GM18502 (cell line): ENCODE results near the gene RPH3AL.

Source experiments
- ATAC-seq: cut with Tn5 transposase; IDR thresholded peaks from one replicate; pipeline ENCODE4 v1.9.1; 2021; ENCODE audit warnings: mild to moderate bottlenecking; ENCODE audit not compliant: unreplicated experiment, poor library complexity

Gene RPH3AL

DNA sequence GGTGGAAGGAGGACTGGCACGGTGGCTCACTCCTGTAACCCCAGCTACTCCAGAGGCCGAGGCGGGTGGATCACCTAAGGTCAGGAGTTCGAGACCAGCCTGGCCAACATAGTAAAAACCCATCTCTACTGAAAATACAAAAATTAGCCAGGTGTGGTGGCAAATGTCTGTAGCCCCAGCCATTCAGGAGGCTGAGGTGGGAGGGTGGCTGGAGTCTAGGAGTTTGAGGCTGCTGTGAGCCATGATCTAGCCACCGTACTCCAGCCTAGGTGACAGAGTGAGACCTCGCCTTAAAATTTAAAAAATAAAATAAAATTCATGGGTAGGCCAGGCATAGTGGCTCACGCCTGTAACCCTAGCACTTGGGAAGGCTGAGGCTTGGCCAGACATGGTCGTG is 1.2 kb upstream of the RPH3AL start:
- no peak for ATAC-seq

DNA sequence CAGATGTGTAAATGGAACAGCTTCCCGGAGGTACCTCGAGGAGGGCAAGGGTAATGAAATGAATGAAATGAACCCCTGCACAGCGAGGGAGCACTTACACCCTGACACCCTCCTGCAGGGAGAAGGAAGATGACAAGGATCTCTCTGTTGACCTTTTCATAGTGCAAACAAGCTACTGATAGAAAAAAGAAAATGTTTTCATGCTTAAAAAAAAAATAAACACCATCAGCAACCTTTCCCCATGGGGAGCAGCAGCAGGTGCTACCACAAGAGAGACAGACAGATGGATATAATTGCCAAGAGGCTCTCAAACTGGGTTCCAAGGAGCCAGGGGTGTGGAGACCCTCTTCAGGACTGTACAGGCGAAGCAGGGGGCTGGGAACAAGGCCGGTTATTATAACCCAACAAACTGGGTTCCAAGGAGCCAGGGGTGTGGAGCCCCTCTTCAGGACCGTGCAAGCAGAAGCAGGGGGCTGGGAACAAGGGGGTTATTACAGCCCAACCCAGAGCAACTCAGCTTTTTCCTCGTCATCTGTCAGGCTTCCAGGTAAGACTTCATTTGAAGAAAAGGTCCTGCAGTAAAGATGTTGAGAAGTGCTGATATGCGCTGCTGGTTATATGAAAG is 718 bp upstream of the RPH3AL start:
- ATAC-seq: no peak

DNA sequence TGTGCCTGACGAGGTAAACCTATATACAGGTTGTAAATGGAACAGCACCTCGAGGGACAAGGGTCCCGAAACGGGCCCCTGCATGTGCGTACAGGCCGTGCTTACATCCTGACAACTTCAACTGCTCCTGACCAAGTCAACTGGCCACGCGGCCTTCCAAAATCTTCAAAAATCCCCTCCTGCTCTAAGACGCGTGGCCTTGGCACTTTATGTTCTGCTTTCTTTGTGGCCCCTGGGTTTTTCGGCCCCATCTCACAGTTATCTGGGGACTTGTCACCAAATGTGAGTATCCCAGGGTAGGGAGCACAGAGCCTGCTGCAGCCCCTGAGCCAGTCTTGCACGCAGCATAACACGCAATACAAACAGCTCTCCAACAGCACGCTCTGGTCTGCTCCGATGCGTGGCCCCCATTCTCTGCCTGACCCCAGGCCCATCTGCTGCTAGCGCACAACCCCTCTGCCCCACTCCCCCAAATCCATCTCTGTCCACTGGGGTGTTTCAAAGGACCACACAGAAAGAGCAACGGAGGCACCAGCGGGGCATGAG is 659 bp downstream of the RPH3AL start:
- no peak for ATAC-seq

DNA sequence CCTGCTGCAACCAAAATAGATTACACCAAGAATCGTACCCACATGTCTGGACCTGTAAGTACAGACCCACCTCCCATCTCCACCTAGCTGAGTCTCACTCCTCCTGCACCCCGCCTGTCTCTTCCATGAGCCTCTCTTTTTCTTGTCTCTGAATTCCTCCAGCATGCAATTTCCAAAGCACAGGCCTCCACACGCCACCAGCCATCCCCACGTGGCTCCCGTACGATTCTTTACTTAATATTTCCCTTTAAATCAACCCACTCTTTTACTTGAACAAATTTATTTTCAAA is 1.2 kb downstream of the RPH3AL start:
- no peak for ATAC-seq

DNA sequence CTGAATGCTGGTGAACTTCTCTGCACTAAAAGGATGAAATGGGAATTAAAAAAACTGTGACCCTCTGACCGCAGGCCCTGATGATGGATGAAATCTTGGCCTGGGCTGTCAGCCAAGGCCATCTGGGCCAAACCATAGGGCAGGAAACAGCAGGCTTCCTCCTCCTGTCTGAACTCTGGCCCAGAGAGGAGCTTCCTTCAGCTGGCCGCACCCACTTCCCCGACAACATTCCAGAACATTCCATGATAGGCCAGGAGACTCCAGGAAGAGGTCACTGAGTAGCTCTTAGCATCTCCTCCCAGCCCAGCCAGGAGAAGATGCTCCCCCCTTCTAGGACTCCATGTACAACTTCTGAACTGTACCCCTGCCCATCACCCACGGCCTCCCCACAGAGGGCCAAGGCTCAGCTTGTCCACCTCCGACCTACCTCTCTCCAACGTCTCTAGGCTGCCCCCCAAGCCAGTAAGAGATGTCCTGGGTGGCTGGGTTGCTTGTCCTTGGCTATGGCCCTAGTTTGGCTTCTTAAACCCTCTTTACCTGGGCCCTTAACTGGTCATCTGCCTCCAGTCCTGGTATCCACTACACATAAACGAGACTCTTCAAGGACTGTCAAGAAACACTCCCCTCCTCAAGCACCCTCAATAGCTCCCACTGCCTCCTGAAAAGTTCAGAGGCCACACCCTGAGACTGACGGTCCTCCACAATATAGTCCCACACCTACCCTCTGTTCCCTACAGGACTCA is 1.7 kb downstream of the RPH3AL start:
- ATAC-seq: no peak

DNA sequence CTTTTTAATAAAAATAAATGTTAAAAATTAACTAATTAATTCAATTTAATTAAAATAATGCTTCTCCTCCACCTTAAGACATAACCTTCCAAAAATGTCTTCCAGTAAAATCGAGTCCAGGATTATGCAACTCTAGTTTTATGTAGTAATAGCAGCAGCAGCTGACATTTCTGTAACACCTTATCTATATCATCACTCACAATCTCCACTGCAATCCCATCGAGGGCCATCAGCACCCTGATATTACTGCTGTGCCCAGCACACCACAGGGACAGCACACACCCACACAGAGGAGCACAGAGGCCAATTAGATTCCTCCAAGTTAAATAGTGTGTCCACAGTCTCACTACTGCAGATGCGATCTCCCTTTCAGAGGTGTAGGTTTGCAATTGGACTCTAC is 2.9 kb downstream of the RPH3AL start:
- no peak for ATAC-seq

DNA sequence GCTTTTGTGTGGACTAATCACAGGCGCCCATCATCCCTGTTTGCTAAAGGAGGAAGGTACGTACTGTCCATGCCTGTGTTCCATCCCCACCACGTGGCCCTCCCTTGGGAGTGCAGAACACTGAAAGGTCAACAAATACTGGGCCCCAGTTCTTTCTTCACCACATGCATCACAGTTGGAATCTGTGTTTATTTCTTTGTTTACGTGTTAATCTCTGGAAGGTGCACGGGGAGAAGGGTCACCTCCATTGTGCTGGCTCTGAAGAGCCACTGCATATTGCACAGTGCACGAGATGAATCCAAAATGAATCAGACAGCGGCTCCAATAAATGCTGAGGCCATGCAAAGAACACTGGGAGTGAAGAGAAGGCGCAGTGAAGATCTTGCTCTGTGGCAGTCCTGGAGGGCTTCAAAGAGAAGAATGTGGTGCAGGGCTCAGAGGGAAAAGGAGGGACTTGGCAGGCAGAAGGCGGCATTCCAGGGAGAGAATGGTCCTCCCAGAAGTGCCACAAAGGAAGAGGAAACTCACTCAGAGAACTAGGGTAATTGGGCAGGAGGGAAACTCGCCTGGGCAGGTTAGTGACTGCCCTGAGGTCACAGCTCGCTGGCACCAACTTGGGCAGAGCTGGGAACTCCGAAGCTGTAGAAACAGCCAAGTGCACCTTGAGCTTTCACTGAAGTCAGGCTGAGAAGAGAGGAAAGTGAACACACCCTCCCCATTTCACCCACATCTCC is 3.7 kb downstream of the RPH3AL start:
- ATAC-seq: no peak

DNA sequence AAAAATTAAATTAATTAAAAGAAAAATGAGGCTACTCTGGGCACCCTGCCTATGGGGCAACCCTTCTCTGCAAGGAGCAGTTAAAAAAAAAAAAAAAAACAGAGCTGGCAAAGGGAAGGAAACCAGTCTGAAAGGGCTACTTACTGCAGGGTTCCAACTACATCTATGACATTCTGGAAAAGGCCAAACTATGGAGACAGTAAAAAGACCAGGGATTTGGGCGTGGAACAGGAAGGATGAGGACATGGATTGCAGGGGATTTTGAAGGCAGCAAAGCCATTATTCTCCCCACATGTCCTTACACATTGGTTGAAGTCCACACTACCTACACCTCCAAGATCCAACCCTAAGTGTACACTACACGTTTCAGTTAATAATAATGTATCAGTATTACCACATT is 4.6 kb downstream of the RPH3AL start:
- no peak for ATAC-seq

DNA sequence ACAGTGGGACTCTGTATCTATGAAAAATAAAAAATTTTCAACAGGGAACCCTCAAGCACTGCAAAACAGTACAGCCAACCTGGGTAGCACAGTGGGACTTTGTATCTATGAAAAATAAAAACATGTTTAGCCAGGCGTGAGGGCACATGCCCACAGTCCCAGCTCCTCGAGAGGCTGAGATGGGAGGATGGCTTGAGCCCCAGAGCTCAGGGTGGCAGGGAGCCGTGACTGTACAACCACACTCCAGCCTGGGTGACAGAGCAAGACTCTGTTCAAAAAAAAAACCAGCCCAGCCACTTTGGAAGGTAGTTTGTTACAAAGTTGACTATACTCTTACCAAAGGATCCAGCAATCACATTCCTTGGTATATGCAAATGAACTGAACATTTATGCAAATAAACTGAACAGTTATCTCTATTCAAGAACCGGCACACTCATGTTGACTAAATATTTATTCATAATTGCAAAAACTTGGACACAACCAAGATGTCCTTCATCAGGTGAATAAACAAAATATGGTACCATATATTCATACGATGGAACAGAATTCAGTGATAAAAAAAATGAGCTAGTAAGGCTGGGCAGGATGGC is 5.2 kb downstream of the RPH3AL start:
- ATAC-seq: no peak

DNA sequence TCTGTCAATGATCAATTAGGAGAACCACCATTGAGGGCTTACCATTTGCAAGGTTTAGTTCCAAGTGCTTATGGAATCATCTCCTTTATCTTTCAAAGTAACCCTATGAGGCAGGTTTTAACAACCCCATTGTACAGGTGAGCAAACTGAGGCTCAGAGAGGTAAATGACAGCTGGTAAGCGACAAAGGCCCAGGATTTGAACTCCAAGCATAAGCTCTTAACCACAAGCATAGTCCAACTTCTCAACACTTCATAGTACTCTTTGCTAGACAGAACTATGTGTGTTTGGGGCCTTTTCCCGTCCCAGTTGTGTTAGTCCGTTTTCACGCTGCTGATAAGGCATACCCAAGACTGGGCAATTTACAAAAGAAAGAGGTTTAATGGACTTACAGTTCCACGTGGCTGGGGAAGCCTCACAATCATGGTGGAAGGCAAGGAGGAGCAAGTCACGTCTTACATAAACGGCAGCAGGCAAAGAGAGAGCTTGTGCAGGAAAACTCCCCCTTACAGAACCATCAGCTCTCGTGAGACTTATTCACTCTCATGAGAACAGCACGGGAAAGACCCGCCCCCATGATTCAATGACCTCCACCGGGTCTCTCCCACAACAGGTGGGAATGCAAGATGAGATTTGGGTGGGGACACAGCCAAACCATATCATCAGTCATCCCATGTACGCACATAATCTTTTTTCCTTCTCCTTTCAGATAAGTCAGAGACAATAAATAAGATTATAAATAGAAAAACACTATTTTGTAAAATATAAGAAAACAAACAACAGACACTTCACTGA is 6.4 kb downstream of the RPH3AL start:
- ATAC-seq: no peak

DNA sequence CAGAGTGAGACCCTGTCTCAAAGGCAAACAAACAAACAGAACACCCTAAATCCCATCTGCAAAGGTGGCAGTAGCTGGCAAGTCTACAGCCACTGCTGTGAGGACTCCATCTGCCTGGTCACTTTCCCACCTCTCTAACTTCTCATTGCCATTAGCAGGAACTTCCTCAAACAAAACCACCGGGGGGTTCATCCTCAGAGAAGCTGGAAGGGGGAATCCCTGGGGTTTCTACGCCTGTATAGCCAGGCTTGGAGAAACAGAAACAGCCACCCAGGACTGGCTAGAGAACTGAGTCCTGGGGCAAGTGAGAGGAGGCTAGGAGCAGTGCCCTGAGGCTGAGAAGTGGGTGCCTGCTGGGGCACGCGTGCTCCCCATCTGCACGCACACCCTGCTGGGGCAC is 7.3 kb downstream of the RPH3AL start:
- no peak for ATAC-seq

DNA sequence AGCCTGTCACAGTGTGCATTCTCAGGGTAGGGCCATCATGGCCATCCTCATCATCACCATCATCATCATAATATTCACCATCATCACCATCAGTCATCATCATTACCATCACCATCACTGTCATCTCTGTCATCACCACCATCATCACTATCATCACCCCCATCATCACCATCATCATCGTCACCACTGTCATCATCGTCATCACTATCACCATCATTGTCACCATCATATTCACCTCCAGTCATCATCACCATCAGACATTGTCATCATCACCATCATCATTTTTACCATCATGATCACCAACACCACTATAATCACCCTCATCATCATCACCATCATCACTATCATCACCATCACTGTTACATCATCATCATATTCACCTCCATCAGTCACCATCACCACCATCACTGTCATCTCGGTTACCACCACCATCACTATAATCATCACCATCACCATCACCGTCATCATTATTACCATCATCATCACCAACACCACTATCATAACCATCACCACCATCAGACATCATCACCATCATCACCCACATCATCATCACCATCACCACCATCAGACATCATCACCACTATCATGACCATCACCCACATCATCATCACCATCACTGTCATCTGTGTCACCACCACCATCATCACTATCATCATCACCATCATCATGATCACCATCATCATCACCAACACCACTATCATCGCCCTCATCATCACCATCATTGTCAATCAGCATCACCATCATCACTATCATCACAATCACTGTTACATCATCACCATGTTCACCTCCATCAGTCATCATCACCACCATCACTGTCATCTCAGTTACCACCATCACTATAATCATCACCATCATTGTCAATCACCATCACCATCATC is 8.5 kb downstream of the RPH3AL start:
- ATAC-seq: no peak

DNA sequence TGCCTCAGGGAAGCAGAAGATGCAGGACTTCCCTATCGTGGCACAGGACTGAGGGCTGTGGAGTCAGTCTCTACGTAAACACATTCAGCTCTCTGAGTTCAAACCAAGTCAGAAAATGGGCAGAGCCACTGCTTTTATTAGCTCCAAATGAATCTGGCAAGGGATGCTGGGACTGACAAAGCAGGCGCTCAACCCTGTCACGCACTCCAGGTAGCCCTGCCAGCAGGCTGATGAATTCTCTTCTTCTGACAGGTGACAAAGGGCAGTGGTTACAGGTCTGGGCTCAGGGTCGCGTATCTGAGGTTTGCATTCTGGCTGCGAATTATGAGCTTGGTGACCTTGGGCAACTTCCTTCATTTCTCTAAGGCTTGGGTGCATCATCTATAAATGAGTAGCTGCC is 9.4 kb downstream of the RPH3AL start:
- no peak for ATAC-seq

DNA sequence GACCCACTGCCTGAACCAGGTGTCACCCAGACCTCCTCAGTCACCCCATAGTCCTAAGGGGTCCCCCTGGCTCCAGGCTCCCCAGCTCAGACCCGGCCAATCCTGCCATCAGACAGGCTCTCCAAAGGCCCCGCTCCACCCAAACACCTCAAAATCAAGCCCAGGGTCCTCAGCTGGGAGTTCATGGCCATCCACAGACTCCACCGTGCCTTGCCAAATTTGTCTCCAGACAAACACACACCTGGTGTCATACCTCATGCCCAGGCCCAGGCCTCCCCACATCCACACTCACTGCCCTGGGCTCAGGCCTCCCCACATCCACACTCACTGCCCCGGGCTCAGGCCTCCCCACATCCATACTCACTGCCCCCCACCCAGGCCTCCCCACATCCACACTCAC is 12.5 kb downstream of the RPH3AL start:
- ATAC-seq: no peak

DNA sequence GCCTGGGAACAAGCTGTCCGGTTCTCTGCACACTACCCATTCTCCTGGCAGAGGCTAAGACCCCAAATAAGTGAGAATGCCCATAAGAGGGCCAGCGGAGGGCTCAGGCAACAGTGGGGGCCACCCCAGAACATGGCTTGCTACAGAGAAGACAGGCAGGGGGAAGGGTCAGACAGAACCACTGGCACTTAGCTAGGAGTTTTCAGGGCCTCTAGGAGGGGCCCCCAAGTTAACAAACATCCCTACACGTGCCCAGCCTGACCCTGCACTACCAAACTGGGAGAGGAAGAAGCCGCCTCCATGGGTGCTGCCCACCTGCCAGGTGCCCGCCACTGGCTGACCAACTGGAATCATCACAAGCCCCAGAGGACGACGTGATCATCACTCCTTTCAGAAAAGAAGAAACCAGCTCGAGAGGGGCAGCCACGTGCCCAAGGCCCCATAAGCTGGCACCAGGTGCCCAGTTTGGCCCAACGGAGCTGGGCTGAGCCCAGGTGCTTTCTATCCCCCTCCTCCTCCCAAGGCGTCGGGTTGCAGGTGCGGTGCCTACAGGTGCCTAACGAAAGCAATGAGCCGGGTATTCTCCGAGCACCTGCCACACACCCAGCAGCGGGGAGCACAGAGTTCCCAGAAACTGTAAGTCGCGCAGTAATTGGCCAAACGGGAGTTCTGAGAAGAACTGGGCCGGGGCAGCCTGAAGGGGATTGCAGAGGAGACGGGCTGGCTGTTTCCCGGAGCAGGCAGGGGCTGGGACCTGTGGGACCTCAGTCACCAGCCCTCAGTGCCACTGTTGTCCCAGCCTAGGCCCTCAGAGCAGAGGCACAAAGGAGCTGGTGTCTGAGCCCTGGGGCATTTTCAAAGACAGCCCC is 13.2 kb downstream of the RPH3AL start:
- ATAC-seq: no peak

DNA sequence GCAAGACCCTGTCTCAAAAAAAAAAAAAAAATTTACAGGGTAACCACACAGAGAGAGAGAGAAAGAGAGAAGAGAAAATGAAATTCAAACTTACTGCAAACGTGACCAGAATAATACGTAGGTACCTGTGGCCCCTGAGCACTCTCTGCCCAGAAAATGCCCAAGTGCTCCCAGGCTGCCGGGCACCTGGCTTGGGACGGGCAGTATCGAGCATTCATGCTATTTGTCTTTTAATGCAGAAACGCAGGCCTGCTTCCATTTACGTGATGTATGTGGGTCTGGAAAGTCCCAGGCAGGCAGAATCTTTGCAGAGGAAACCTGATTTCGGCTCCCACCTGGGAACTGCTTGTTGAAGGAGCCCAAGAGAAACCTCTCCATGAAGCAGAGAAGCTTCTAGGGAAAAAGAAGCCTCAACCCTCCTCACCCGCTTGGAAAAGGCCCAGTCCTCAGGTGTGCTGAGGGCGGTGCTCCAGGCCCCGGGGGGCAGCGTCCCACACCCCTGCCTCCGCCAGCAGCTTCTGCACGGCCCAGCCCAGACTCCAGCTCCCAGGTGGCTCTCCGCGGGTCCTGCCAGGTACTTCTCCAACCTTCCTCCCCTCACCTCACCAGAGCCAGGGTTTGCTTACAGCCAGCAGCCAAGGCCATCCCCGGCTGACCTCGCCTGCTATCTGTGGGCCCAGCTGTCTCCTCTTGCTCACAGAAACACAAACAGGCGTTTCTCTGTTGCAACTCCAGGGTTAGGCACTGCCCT is 14.0 kb downstream of the RPH3AL start:
- ATAC-seq: no peak

DNA sequence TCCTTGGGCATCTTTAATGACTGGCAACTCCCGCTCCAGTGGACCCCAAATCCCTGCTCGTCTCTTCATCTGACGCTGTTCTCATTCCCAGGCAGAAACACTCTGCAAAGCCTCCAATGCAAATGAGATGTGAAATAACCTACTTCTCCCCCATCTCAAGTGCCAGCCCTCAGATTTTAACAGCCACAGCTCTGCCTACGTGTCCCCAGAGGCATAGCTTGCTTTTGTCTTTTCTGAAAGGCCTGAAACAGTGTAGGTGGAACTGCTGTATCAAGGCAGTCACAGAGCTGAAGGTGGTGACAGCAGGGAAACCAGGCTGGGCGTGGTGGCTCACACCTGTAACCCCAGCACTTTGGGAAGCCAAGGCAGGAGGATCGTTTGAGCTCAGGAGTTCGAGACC is 14.7 kb downstream of the RPH3AL start:
- no peak for ATAC-seq

DNA sequence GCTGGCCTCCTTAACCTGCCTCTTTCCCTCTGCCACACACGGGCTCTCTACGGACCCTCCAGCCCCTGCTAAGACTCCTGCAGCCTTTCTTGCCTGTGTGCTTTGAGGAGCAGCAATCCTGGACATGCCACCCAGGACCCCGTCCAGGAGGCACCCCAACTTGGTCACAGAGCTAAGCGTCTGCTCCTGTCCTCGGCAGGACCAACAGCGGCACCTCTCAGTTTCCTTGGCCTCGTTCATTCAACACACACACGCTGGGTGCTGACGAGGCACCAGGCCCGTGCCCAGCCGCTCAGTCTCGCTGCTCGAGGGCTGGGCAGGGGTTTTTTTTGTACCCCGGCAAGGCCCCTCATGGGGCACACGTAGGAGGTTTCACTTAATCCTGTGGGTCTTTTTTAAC is 15.2 kb downstream of the RPH3AL start:
- no peak for ATAC-seq
